Left lung (tissue), 10 donors: ENCODE data around the gene RPLP2. TPM values are rescaled to one million over a fixed set of nuclear protein-coding genes. Genes with fewer than 3 reads are reported as not detected.
A peak's percentile ranks its signal among the peaks of the same experiment; 100 is the strongest.

Experiments used
- ATAC-seq: fragments of 200-7000 bp; cut with Tn5 transposase; one replicate; pipeline ENCODE4 v1.9.1; 2020; ENCODE audit warnings: moderate library complexity
- DNase-seq, 4 donors: peaks; one replicate each; pipeline ENCODE4 v3.0.0-alpha.2; 2013 to 2020
- H3K27ac ChIP-seq, 2 donors: fragments of 200-600 bp; sonication (generic) in 1 of 2; one replicate each; pipeline versions ENCODE4 v1.5.0 to v1.8.0; 2020 to 2021
- H3K27me3 ChIP-seq, 2 donors: fragments of 200-600 bp; sonication (generic) in 1 of 2; one replicate each; pipeline versions ENCODE4 v1.5.0 to v1.8.0; 2020 to 2021
- H3K36me3 ChIP-seq, 2 donors: fragments of 200-600 bp; sonication (generic) in 1 of 2; one replicate each; pipeline versions ENCODE4 v1.5.0 to v1.8.0; 2020 to 2021
- H3K4me1 ChIP-seq, 2 donors: fragments of 200-600 bp; one replicate each; pipeline ENCODE4 v1.8.0; 2021
- H3K4me3 ChIP-seq, 2 donors: fragments of 200-600 bp; sonication (generic) in 1 of 2; one replicate each; pipeline versions ENCODE4 v1.5.0 to v1.8.0; 2020 to 2021; ENCODE audit warnings: mild to moderate bottlenecking in 1 of 2
- H3K9me3 ChIP-seq, 2 donors: fragments of 200-600 bp; sonication (generic) in 1 of 2; one replicate each; pipeline versions ENCODE4 v1.5.0 to v1.8.0; 2020 to 2021
- intact Hi-C, 2 donors: fragments of 100-400 bp; cut with DNase I; formaldehyde crosslinking; loops; one replicate each; pipeline versions ENCODE4 v1.11.2 to v1.14.2; 2022
- polyA plus RNA-seq, 6 donors: library from polyadenylated mRNA; unstranded; fragments of 120-200 nt; gene quantifications; one replicate each; pipeline ENCODE4 v1.2.1, GENCODE V29; 2013; ENCODE audit not compliant: insufficient read length in 6 of 6
- total RNA-seq, 2 donors: library from RNA; stranded (reverse); fragmentation: NEBNext Ultra II Directional; extraction: Animal tissue kit (Norgen Biotek cat#: 25700); gene quantifications; one replicate each; pipeline ENCODE4 v1.2.1, GENCODE V29; 2021
- TF ChIP-seq, protein P1 (sequence below), 2 donors: fragments of 200-600 bp; sonication (generic) in 1 of 2; IDR thresholded peaks; one replicate each; pipeline versions ENCODE4 v1.5.0 to v1.8.0; 2021; ENCODE audit warnings: antibody characterized with exemption in 2 of 2
- donor health status: DM: no; HTN: yes; CAD: no.
- donor health status: DM: no; HTN: no; CAD: no.

RPLP2 gene
- total and polyA plus RNA-seq, 8 donors, result 1,154 to 1,802 (median 1,390) TPM

DNA sequence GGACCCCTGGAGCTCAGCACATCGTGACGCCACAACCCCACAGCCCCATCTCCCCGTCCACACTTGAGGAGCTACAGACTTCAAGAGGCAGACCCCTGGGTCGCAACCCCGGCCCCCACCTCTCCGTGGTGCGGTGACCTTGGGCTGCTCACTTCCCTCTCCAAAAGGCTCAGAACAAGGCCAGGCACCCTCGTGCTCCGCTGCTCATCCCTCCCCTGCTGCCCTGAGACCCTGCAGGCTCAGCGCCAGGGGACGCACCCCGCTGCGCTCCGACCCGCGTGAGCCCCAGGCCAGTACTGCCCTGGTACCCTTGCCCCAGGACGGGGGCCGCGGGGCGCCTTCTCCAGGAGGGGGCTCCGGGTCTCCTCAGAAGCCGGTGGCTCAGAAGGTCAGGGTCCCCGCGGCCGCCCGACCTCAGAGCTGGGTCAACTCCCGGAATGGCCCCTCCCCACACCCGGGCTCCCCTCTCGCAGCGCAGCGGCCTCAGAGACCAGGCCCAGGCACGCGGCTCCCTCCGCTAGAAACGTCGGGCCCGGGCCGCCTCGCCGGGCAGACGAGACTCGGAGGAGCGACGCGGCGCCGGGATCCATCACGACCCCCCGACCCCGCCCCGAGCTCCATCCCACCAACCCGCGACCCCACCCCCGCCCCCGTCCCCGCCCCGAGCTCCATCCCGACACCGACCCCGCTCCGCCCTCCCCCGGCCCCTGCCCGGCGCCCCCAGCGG, 33.0 kb upstream of the RPLP2 start:
- peak in 1 of 4 donors; percentile 85 for DNase-seq
- Histone ChIP-seq H3K9me3 (no peaks in the 10 kb centered on the region), H3K4me3 (peak overlapping the region; percentile 76 to 90), H3K36me3 (peaks cover 0 to 31% of the 10 kb centered on the region in 2 donors), H3K27me3 (no peaks in the 10 kb centered on the region), H3K27ac (peak overlapping the region; percentile 59 to 78), H3K4me1 (peaks cover 16 to 53% of the 10 kb centered on the region in 2 donors)
- TF ChIP-seq, protein P1, sequence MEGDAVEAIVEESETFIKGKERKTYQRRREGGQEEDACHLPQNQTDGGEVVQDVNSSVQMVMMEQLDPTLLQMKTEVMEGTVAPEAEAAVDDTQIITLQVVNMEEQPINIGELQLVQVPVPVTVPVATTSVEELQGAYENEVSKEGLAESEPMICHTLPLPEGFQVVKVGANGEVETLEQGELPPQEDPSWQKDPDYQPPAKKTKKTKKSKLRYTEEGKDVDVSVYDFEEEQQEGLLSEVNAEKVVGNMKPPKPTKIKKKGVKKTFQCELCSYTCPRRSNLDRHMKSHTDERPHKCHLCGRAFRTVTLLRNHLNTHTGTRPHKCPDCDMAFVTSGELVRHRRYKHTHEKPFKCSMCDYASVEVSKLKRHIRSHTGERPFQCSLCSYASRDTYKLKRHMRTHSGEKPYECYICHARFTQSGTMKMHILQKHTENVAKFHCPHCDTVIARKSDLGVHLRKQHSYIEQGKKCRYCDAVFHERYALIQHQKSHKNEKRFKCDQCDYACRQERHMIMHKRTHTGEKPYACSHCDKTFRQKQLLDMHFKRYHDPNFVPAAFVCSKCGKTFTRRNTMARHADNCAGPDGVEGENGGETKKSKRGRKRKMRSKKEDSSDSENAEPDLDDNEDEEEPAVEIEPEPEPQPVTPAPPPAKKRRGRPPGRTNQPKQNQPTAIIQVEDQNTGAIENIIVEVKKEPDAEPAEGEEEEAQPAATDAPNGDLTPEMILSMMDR (IDR thresholded peaks at IDR 0.05), result no peak
- ATAC-seq, result peak; percentile 38
- intact Hi-C loops, result no loop called here

DNA sequence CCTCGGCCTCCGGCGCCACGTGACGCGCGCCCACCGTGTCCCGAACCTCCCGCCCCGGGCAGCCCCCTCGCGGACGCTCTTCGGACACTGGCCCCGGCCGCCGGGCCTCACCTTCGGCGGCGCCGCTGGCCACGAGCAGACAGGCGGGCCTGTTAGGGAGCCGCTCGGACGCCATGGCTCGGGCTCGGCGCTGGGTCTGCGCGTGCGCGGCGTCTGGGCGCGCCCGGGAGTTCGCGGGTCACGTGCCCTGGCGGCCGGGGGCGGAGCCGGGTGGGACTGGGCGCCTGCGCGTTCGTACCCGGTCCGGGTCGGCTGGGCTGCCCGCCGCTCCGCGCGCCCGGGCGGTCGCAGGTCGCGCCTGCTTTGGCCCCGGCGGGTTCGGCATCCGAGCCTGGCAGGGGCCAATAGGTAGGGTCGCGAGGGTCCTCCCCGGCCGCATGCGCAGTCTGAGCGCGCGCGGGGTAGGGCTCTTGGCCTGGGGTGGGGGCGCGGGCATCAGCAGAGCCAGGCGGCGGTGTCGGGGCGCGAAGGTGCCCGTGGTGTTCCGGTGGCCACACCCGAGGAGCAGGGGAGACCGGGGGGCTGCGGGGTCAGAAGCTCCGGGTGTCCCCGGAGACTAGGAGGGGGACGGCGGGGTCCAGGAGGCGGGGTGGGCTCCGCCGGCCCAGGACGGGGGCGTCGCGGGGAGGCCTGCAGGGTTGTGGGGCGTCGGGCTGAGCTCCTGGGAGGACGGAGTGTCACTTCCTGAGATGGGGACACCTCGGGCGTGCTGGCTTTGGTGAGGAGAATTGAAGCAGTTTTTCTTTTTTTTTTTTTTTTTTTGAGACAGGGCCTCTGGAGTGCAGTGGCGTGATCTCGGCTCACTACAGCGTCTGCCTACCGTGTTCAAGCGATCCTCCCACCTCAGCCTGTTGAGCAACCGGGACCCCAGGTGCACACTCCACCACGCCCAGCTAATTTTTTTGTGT, 32.2 kb upstream of the RPLP2 start, which contains the start of gene GATD1:
Gene GATD1, minus strand, starts transcription at position 200 of the 968 bp plus-strand sequence. Its CDS starts 25 bp downstream, at position 175.
- intact Hi-C loops, result no loop called here
- TF ChIP-seq, protein P1 (IDR thresholded peaks at IDR 0.05), result no peak

DNA sequence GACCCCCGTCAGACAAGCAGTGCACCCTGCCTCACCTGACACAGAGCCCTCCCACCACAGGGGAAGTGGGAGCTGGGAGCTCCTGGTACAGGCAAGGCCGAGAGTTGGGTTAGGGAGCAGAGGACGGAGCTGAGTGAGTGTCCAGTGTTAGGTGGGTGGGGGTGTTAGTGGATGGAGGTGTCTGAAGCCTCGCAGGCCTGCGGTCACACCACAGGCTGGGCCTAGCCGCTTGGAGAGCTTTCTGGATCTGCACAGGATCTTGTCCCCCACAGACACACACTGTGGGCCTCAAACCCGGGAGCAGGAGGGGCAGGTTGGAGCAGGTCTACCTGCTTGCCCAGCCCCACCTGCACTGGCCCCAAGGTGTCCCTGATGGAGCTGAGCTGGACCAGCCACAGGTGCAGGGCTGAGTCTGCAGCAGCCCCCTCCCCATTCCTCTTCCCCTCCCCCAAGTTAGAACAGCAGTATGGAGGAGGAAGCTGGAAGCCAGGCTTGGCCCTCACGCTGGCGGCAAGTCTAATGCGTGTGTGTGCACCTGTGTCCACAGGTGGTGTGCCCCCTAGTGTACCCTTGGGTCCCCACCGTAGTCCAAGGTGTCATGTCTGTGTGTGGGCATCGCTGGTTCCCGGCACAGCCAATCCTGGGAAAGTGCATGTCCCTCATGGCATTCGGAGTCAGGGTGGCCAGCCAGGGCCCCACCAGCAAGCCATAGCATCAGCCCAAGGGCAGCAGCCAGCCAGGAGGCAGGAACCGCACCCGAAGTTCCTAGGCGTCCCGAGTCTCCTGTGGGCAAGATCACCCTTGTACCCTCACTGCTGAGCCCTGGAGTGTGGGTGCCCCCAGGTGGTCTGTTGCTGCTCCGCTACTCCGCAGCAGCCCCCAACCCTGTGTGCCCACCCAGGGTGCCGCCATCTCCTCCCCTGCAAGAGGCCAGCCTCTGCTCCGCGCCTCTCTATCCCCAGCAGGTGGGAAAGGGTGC, 30.5 kb upstream of the RPLP2 start:
- Histone ChIP-seq H3K36me3 (peaks cover 0 to 6% of the 10 kb centered on the region in 2 donors), H3K4me1 (peaks cover 16 to 53% of the 10 kb centered on the region in 2 donors), H3K9me3 (no peaks in the 10 kb centered on the region), H3K27me3 (no peaks in the 10 kb centered on the region), H3K4me3 (no peak overlapping the region), H3K27ac (no peak overlapping the region)
- TF ChIP-seq, protein P1 (IDR thresholded peaks at IDR 0.05), result no peak
- no peak for DNase-seq
- no peak for ATAC-seq
- intact Hi-C loops, result no loop called here

More for the DNA sequence above, 32.2 kb upstream of the RPLP2 start, which contains the start of gene GATD1:
- H3K27me3 ChIP-seq, result no peaks in the 10 kb centered on the region
- peak within 1 kb of the TSS; percentile 76 to 90 for H3K4me3 ChIP-seq
- no peaks in the 10 kb centered on the region for H3K9me3 ChIP-seq
- DNase-seq (peak; percentile 91 to 99 (median 92)), ATAC-seq (peak; percentile 90)
- peak within 1 kb of the TSS; percentile 59 to 78 for H3K27ac ChIP-seq
- H3K36me3 ChIP-seq, result peaks cover 0 to 23% of the 10 kb centered on the region in 2 donors
- H3K4me1 ChIP-seq, result peaks cover 16 to 53% of the 10 kb centered on the region in 2 donors

DNA sequence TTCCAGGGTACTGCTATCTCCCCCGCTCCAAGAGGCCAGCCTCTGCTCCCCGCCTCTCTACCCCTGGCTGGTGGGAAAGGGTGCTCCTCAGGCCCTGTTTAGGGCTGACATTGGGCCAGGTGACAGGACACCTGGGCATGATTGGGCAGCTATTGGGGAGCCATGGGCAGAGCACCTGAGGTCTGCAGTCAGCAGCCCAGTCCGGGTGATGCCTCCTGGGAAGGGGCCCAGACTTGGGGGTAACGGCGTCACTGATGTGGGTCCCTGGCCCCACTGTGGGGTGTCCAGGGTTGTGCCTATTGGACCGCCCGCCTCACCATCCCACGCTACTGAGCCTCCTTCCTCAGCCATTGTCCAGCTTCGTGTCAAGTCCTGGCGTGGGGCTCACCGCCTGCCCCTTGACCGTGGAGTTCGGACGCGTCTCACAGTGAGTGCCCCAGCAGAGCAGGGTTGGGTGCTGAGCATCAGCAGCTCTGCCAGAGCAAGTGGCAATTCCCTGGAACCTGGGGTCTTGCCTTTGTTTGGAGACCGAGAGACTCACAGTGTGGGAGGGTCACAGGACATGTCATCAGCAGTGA, 29.7 kb upstream of the RPLP2 start:
- TF ChIP-seq, protein P1 (IDR thresholded peaks at IDR 0.05), result no peak
- no peak for DNase-seq
- Histone ChIP-seq H3K36me3 (peaks cover 0 to 4% of the 10 kb centered on the region in 2 donors), H3K9me3 (no peaks in the 10 kb centered on the region), H3K4me1 (peaks cover 16 to 45% of the 10 kb centered on the region in 2 donors), H3K4me3 (no peak overlapping the region), H3K27me3 (no peaks in the 10 kb centered on the region), H3K27ac (no peak overlapping the region)
- no peak for ATAC-seq
- intact Hi-C loops, result no loop called here
